ENCODE measurements around the gene THADA.

- TF ChIP-seq CTCF (IDR thresholded peaks at IDR 0.05; ENCODE audit: insufficient read depth, low read length, poor library complexity, severe bottlenecking) (no peak), EZH2phosphoT487 (conservative IDR thresholded peaks at IDR 0.05; ENCODE audit: low read length) (no peak)
These were observed 382.9 kb downstream of the THADA start for GRCh38 chr2:43212931-43213330.
